Ectodermal cell (in vitro differentiated cells): Measurements from ENCODE around the gene EPB41L2.
"Not testable (repeated sequence)": the region's sequence is repeated elsewhere in the genome, so short reads cannot be mapped to it uniquely, and the experiment has no call there.

Experiments
- H3K27ac ChIP-seq: 2 replicates; pipeline ENCODE4 v1.7.0; 2013; ENCODE audit warnings: mild to moderate bottlenecking, low read depth, low read length; ENCODE audit not compliant: insufficient read depth, poor library complexity, severe bottlenecking
- H3K27me3 ChIP-seq: 2 replicates; pipeline ENCODE4 v1.7.0; 2013; ENCODE audit warnings: mild to moderate bottlenecking, low read length; ENCODE audit not compliant: insufficient read depth, control insufficient read depth, poor library complexity, severe bottlenecking
- H3K36me3 ChIP-seq: one replicate; pipeline ENCODE4 v1.7.0; 2013; ENCODE audit warnings: low read length; ENCODE audit not compliant: control insufficient read depth, insufficient read depth
- H3K4me1 ChIP-seq: one replicate; pipeline ENCODE4 v1.7.0; 2013; ENCODE audit warnings: low read length; ENCODE audit not compliant: control insufficient read depth, insufficient read depth
- H3K4me3 ChIP-seq: 2 replicates; pipeline ENCODE4 v1.7.0; 2013; ENCODE audit warnings: low read depth, low read length, control low read depth; ENCODE audit not compliant: insufficient read depth
- H3K9me3 ChIP-seq: 2 replicates; pipeline ENCODE4 v1.7.0; 2013; ENCODE audit warnings: mild to moderate bottlenecking, low read length, moderate library complexity; ENCODE audit not compliant: control insufficient read depth
- WGBS, 2 experiments: methylation state at CpG; one replicate each; pipeline ENCODE4 v1.1.7; 2013; ENCODE audit warnings: missing lambda C conversion rate in 2 of 2; 5-methylcytosine and 5-hydroxymethylcytosine counted together

Gene EPB41L2

DNA sequence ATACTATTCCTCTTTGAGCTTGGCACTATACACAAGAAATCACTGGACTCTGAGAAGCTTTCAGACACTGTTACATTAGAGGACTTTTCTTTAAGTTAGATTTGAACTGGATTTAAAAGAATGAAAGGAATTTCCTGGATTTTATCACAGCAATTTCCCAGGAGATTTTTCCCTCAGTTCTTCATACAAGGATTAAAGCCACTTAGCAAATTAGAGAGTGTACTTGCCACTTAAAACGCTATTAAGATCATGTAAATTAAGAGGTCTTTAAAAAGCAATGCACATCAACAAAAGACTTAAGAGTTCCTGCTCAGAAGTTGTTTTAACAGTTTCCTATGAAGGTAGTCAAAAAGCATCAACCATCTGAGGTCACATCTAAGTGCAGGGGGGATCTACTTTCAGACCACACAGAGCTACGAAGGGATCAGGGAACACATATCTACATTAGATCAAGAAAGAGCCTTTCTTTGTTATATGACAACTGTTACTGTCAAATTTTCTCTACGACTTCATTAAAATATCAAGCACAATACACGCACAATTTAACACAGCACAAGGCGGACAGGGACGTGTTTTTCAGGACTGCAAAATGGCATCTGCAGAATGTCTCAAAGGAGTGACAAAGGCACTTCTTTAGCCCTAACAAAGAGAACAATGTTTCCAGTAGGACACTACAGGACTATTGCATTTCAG is 65.8 kb downstream of the EPB41L2 start:
- Histone ChIP-seq H3K27ac (peak overlapping the region; percentile 20), H3K9me3 (no peaks in the 10 kb centered on the region), H3K36me3 (no peaks in the 10 kb centered on the region), H3K27me3 (no peaks in the 10 kb centered on the region), H3K4me3 (no peak overlapping the region), H3K4me1 (peaks cover 17% of the 10 kb centered on the region)
- WGBS, 2 experiments = 26 to 32% methylated on average over 5 to 6 of the region's 6 CpGs

DNA sequence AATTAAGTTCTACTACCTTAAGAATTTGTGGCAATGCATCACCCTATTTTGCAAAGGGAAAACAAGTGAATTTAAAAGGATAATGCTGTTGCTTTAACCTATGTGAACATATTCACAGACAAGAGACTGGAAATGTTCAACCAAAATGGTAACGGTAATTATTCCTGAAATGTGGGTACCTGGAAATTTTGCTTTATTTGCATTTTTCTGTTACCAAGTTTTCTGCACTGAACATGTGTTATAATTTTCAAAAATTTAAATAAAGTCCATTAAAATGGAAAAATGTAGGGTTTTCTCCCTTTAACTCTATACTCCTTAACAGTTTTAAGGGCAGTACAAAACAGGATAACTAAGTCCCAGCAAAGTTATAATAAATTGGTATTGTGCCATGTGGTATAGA is 66.4 kb downstream of the EPB41L2 start:
- Histone ChIP-seq H3K9me3 (no peaks in the 10 kb centered on the region), H3K4me1 (peaks cover 14% of the 10 kb centered on the region), H3K4me3 (no peak overlapping the region), H3K27ac (no peak overlapping the region), H3K27me3 (no peaks in the 10 kb centered on the region), H3K36me3 (no peaks in the 10 kb centered on the region)
- 100% methylated on average over 1 of the region's 1 CpG for WGBS, 2 experiments

DNA sequence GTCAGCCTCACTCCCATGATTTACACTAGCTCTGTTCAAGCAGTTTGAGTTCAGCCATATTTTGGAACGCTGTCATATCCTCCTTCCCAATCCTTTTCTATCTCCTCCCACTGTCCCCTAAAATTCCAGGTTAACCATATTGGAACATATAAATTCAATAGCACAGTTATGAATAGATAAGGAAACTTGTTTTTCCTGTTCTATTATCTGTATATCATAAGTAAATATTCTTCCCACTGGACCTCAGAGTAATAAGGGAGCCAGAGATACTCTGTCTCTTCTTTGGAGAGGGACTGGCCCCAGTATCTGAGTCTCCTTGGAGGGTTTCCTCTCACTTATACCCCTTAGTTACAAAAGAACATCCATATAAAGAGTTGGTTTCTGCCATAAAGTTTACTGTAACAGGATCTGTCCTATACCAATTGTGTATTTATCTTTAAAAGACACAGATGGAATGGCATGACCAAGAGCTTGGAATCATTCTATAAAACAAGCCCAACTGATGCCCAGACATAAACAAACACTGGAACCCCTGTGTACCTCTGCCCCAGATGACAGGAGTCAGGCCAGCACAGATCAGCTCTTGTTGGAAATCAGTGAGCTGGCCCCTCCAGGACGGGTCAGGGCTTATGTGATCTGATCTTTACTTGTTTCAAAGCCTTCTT is 67.1 kb downstream of the EPB41L2 start:
- Histone ChIP-seq H3K4me1 (peaks cover 14% of the 10 kb centered on the region), H3K36me3 (no peaks in the 10 kb centered on the region), H3K9me3 (no peaks in the 10 kb centered on the region), H3K27me3 (no peaks in the 10 kb centered on the region), H3K27ac (no peak overlapping the region), H3K4me3 (no peak overlapping the region)
- WGBS, 2 experiments = 89 to 96% methylated on average over 1 to 2 of the region's 2 CpGs

DNA sequence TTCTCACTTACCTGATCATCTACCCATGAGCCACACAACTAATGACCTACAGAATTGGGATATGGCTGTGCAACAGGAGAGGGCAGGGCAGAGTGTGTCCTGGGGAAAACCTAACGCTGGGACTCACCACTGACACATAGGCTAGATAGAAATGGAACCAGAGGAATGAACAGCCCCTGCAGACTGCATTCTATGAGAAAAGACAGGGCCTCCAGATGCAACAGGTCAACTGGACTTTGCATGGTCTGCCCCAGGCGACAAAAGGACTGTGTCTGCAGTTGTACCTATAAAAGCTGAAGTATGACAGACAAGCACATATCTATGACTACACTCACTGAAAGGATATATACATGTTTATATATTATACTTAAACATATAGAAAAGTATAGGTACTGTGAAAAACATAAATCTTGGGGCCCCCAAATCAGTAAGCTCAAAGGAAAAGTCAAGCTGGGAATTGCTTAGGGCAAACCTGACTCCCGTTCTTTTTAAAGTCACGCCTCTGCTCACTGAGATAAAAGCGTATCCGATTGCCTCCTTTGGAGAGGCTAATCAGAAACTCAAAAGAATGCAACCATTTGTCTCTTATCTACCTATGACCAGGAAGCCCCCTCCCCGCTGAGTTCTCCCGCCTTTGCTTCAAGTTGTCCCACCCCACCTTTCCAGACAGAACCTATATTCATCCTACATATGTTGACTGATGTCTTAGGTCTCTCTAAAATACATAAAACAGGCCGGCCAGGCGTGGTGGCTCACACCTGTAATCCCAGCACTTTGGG is 68.5 kb downstream of the EPB41L2 start:
- Histone ChIP-seq H3K36me3 (no peaks in the 10 kb centered on the region), H3K27me3 (no peaks in the 10 kb centered on the region), H3K4me3 (no peak overlapping the region), H3K9me3 (no peaks in the 10 kb centered on the region), H3K27ac (no peak overlapping the region), H3K4me1 (peaks cover 14% of the 10 kb centered on the region)
- 78 to 84% methylated on average over 10 of the region's 10 CpGs for WGBS, 2 experiments

DNA sequence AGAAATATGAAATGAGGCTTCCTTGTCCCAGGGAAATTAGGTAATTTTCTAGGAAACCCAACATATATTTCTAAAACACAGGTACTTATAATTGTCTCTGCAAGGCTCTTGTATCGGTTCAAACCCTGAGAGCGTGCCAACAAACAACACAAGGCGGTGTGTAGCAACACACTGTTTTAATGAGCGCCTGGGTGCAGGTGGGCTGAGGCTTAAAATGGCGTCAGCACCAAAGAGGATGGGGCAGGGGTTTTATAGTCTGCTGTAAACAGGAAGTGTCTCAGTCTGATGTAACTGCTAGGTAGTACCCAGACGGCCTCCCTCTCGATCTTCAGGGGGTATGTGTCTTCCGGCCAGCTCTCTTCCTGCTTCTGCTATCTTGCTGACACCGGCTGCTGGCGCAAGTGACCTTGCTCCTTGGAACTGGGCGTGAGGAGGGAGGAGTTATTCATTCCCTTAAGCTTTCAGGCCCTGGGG is 69.7 kb downstream of the EPB41L2 start:
- no peaks in the 10 kb centered on the region for H3K27me3 ChIP-seq
- no peaks in the 10 kb centered on the region for H3K9me3 ChIP-seq
- no peak overlapping the region for H3K27ac ChIP-seq
- peaks cover 14% of the 10 kb centered on the region for H3K4me1 ChIP-seq
- H3K36me3 ChIP-seq = no peaks in the 10 kb centered on the region
- no peak overlapping the region for H3K4me3 ChIP-seq
- 85 to 86% methylated on average over 11 of the region's 11 CpGs for WGBS, 2 experiments

DNA sequence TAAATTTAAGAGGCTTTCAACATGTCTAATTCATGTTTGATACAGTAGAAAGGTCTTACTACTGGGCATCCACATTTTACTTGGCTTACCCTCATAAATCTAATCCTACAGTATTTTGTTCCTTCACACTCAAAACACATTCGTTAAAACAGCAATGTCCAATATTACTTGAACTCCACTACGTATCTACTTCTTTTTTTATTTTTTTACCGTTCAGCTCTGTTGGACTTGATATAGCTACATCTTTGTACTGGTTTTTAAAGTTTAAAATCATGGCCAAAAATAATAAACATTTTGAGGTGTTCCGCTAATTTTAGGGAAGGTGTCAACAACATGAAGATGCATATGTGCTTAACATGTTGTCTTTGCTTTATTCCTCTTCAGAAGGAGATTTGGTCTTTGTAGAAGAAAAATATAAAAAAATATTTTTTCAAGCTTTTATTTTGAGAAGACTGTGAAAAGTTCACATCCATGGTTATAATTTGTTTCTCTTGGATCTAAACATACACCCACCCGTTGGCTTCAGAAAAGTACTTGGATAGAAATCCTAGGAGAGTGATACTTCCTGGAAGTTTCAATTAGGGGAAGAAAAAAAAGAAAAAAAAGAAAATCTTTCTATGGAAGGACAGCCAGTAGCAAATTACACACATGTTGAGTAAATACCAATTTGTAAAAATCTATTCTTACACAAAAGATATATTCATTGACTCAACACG is 71.5 kb downstream of the EPB41L2 start:
- no peaks in the 10 kb centered on the region for H3K9me3 ChIP-seq
- 90 to 99% methylated on average over 3 to 5 of the region's 6 CpGs for WGBS, 2 experiments

DNA sequence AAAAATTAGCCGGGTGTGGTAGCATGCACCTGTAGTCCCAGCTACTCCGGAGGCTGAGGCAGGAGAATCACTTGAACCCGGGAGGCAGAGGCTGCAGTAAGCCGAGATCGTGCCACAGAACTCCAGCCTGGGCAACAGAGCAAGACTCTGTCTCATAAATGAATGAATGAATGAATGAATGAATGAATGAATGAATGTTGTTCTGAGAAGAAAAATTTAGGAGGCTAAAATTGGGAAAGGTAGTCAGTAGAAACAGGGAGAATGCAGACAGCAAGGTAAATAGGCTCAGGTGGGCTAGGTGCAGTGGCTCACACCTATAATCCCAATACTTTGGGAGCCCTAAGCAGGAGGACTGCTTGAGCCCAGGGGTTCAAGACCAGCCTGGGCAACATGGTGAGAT is 75.5 kb downstream of the EPB41L2 start:
- 97% methylated on average over 5 of the region's 5 CpGs for WGBS, 2 experiments
- not testable (repeated sequence) for H3K9me3 ChIP-seq, H3K4me3 ChIP-seq, H3K36me3 ChIP-seq, H3K4me1 ChIP-seq, H3K27ac ChIP-seq, H3K27me3 ChIP-seq

More for the DNA sequence above, 71.5 kb downstream of the EPB41L2 start:
- no peaks in the 10 kb centered on the region for H3K27me3 ChIP-seq
- peaks cover 3% of the 10 kb centered on the region for H3K4me1 ChIP-seq
- no peak overlapping the region for H3K27ac ChIP-seq
- H3K36me3 ChIP-seq = no peaks in the 10 kb centered on the region
- H3K4me3 ChIP-seq = no peak overlapping the region

DNA sequence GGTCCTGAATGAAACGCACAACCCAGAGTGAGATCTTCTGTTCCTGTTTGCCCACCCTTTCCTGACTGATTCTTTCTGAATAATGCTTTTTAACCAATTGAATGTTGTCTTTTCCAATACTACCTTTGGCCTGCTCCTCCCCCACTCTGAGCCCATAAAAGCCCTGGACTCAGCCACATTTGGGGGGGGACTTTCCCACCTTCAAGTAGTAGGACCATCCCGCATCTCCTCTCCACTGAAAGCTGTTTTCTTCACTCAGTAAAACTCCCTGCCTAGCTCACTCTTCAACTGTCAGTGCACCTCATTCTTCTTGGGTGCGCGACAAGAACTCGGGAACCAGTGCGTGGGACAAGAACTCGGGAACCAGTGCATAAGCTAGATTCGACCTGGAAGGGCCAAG is 77.9 kb downstream of the EPB41L2 start:
- H3K27me3 ChIP-seq = no peaks in the 10 kb centered on the region
- H3K4me3 ChIP-seq = no peak overlapping the region
- no peaks in the 10 kb centered on the region for H3K9me3 ChIP-seq
- WGBS, 2 experiments = 96 to 97% methylated on average over 8 of the region's 8 CpGs
- no peak overlapping the region for H3K27ac ChIP-seq
- no peaks in the 10 kb centered on the region for H3K36me3 ChIP-seq
- no peaks in the 10 kb centered on the region for H3K4me1 ChIP-seq

DNA sequence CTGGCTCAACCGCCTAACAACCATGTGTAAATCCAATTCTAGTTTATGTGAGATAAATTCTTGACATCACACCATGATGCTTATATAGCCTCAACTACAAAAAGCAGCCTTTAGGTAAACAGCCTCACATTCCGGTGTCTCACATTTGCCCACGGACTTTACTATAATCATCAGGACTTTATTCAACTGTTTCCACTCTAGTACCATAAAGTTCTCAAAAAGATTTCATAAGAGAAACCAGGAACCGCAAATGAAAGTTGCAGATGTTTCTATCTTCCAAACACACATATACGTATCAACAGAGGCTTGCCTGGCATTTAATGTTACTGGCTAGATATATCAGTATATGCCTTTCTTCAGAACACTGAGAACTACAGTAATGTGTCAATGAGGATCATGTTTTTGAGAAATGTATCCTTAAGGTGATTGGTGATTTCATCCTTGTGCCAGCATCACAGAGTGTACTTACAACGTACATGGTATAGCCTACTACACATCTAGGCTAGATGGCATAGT is 80.0 kb downstream of the EPB41L2 start:
- 90 to 95% methylated on average over 5 to 6 of the region's 6 CpGs for WGBS, 2 experiments
- no peaks in the 10 kb centered on the region for H3K36me3 ChIP-seq
- H3K27me3 ChIP-seq = no peaks in the 10 kb centered on the region

More for the DNA sequence above, 80.0 kb downstream of the EPB41L2 start:
- H3K4me1 ChIP-seq = no peaks in the 10 kb centered on the region
- H3K27ac ChIP-seq = no peak overlapping the region
- H3K9me3 ChIP-seq = no peaks in the 10 kb centered on the region
- no peak overlapping the region for H3K4me3 ChIP-seq
